Body of pancreas (tissue), 4 donors: ENCODE measurements around the gene OSBPL9. TPM values are rescaled to one million over a fixed set of nuclear protein-coding genes. Genes with fewer than 3 reads are reported as not detected.

ENCODE experiments used
- ATAC-seq: fragments of 150-250 bp; one replicate; pipeline ENCODE4 v1.9.1; 2016
- DNase-seq, 4 donors: peaks; one replicate each; pipeline ENCODE4 v3.0.0-alpha.2; 2019
- H3K27ac ChIP-seq, 4 donors: fragments of 200-600 bp; sonication (generic); 1 replicate in 3 of 4; 2 replicates in 1 of 4; pipeline versions ENCODE4 v1.5.1 to v1.6.1; 2016 to 2019; ENCODE audit warnings: mild to moderate bottlenecking in 1 of 4, mixed read lengths in 1 of 4, moderate library complexity in 1 of 4
- H3K27me3 ChIP-seq, 2 donors: fragments of 200-600 bp; sonication (generic); one replicate each; pipeline ENCODE4 v1.6.0; 2016; ENCODE audit warnings: mild to moderate bottlenecking in 1 of 2
- H3K36me3 ChIP-seq, 2 donors: fragments of 200-600 bp; sonication (generic); replicated peaks in 1 of 2; 2 replicates each; pipeline ENCODE4 v1.5.1; 2016; ENCODE audit warnings: low read depth in 2 of 2; ENCODE audit not compliant: insufficient read depth in 1 of 2
- H3K4me1 ChIP-seq: fragments of 200-600 bp; sonication (generic); one replicate; pipeline ENCODE4 v1.6.0; 2016
- H3K4me3 ChIP-seq, 2 donors: fragments of 200-600 bp; sonication (generic); 1 replicate in 1 of 2; 2 replicates in 1 of 2; pipeline ENCODE4 v1.5.1; 2016 to 2019
- H3K9me3 ChIP-seq, 3 donors: fragments of 200-600 bp; sonication (generic); 1 replicate in 2 of 3; 2 replicates in 1 of 3; pipeline ENCODE4 v1.5.1; 2016
- POLR2A ChIP-seq, 3 donors: fragments of 450-650 bp; IDR thresholded peaks; one replicate each; pipeline ENCODE4 v1.6.1; 2016; ENCODE audit warnings: antibody characterized with exemption in 3 of 3, mild to moderate bottlenecking in 2 of 3
- WGBS, 2 donors: methylation state at CpG; one replicate each; pipeline ENCODE4 v1.1.5; 2017; 5-methylcytosine and 5-hydroxymethylcytosine counted together
- intact Hi-C: fragments of 100-400 bp; cut with DNase I; formaldehyde crosslinking; loops from one replicate; pipeline ENCODE4 v1.15.1; 2023
- total RNA-seq, 2 donors: library from RNA; depleted of rRNA; stranded (reverse); fragments of >200 nt; gene quantifications; one replicate each; pipeline ENCODE4 v1.1.0, GENCODE V29; 2016
- TF ChIP-seq, protein P1 (sequence below), 7 experiments: fragments of 450-650 bp in 4 of 7; fragments of 200-600 bp in 3 of 7; sonication (generic) in 3 of 7; IDR thresholded peaks; one replicate each; pipeline ENCODE4 v1.5.1; 2016 to 2019; ENCODE audit warnings: antibody characterized with exemption in 7 of 7

The OSBPL9 gene
- total RNA-seq, 2 donors from 2014 or later: 25.1 to 89.0 TPM

DNA sequence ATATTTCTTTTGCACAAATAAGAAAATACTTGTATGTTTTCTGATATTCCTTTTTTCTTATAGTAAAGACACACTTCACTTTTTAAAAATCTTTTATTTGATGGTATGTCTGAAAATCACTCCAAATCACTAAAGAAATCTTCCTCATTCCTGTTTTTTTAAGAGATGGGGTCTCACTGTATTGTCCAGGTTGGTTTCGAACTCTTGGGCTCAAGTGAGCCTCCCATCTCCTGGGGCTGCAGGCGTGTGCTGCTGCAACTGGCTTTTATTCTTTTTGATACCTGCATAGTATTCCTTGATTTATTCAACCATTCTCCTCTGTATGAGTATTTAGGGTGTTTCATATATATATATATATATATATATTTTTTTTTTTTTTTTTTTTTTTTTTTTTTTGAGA is 88.1 kb downstream of the OSBPL9 start:
- intact Hi-C loops: no loop called here
- DNase-seq: no peak
- WGBS, 2 donors: 96 to 100% methylated on average over 2 of the region's 2 CpGs
- Histone ChIP-seq H3K4me3 (no peak overlapping the region), H3K4me1 (no peaks in the 10 kb centered on the region), H3K9me3 (no peaks in the 10 kb centered on the region), H3K27me3 (no peaks in the 10 kb centered on the region), H3K27ac (no peak overlapping the region), H3K36me3 (no peaks in the 10 kb centered on the region)
- TF ChIP-seq POLR2A (IDR thresholded peaks at IDR 0.05): no peak
- TF ChIP-seq, protein P1, sequence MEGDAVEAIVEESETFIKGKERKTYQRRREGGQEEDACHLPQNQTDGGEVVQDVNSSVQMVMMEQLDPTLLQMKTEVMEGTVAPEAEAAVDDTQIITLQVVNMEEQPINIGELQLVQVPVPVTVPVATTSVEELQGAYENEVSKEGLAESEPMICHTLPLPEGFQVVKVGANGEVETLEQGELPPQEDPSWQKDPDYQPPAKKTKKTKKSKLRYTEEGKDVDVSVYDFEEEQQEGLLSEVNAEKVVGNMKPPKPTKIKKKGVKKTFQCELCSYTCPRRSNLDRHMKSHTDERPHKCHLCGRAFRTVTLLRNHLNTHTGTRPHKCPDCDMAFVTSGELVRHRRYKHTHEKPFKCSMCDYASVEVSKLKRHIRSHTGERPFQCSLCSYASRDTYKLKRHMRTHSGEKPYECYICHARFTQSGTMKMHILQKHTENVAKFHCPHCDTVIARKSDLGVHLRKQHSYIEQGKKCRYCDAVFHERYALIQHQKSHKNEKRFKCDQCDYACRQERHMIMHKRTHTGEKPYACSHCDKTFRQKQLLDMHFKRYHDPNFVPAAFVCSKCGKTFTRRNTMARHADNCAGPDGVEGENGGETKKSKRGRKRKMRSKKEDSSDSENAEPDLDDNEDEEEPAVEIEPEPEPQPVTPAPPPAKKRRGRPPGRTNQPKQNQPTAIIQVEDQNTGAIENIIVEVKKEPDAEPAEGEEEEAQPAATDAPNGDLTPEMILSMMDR (IDR thresholded peaks at IDR 0.05): no peak
- ATAC-seq: no peak

GRCh38 chr1:51708911-51709760 is 92.2 kb downstream of the OSBPL9 start:
- Histone ChIP-seq H3K27me3 (no peaks in the 10 kb centered on the region), H3K27ac (no peak overlapping the region), H3K9me3 (no peaks in the 10 kb centered on the region), H3K36me3 (no peaks in the 10 kb centered on the region), H3K4me3 (no peak overlapping the region), H3K4me1 (no peaks in the 10 kb centered on the region)
- no peak for ATAC-seq
- no peak for TF ChIP-seq POLR2A (IDR thresholded peaks at IDR 0.05)
- TF ChIP-seq, protein P1 (IDR thresholded peaks at IDR 0.05): no peak
- WGBS, 2 donors: 90 to 94% methylated on average over 13 to 15 of the region's 15 CpGs
- intact Hi-C loops: no loop called here
- DNase-seq: no peak

- intact Hi-C loops: no loop called here
- Histone ChIP-seq H3K27ac (no peak overlapping the region), H3K4me1 (no peaks in the 10 kb centered on the region), H3K9me3 (no peaks in the 10 kb centered on the region), H3K36me3 (no peaks in the 10 kb centered on the region), H3K4me3 (no peak overlapping the region), H3K27me3 (no peaks in the 10 kb centered on the region)
- no peak for TF ChIP-seq POLR2A (IDR thresholded peaks at IDR 0.05)
- TF ChIP-seq, protein P1 (IDR thresholded peaks at IDR 0.05): no peak
- DNase-seq: no peak
- ATAC-seq: no peak
- WGBS, 2 donors: 69 to 71% methylated on average over 2 of the region's 2 CpGs
Observed at GRCh38 chr1:51709951-51710350, 93.1 kb downstream of the OSBPL9 start.

- 96 to 100% methylated on average over 1 of the region's 1 CpG for WGBS, 2 donors
- H3K27ac ChIP-seq: no peak overlapping the region
- no peaks in the 10 kb centered on the region for H3K27me3 ChIP-seq
- TF ChIP-seq POLR2A (IDR thresholded peaks at IDR 0.05): no peak
- TF ChIP-seq, protein P1 (IDR thresholded peaks at IDR 0.05): no peak
- no peaks in the 10 kb centered on the region for H3K36me3 ChIP-seq
- no peak overlapping the region for H3K4me3 ChIP-seq
- intact Hi-C loops: no loop called here
- no peaks in the 10 kb centered on the region for H3K4me1 ChIP-seq
- no peak for ATAC-seq
- no peaks in the 10 kb centered on the region for H3K9me3 ChIP-seq
- DNase-seq: no peak
Observed at GRCh38 chr1:51712590-51712989, 95.7 kb downstream of the OSBPL9 start.
